Measurements from ENCODE around the gene MYADM. TPM values are rescaled to one million over a fixed set of nuclear protein-coding genes. Genes with fewer than 3 reads are reported as not detected.

MYADM gene
- total RNA-seq, 1 donor = 17.4 TPM

DNA sequence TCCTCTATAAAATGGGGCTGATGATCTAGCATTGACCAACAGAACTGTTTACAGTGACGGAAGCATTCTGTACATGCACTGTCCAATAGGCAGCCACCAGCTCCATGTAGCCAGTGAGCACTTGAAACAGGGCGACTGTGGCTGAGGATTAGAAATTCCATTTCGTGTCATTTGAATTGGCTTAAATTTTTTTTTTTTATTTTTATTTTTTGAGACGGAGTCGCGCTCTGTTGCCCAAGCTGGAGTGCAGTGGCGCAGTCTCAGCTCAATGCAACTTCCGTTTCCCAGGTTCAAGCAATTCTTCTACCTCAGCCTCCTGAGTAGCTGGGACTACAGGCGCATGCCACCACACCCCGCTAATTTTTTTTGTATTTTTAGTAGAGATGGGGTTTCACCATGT is 17.4 kb downstream of the MYADM start:
- Histone ChIP-seq H3K79me2 (ENCODE audit: insufficient read depth, low read length) (no peaks in the 10 kb centered on the region), H3K27ac (ENCODE audit: low read depth, low read length) (no peak overlapping the region), H3K36me3 (ENCODE audit: insufficient read depth, low read length) (no peaks in the 10 kb centered on the region), H2AFZ (ENCODE audit: low read length) (no peak overlapping the region), H3K4me3 (ENCODE audit: insufficient read depth, low read length) (no peak overlapping the region), H3K4me2 (ENCODE audit: insufficient read depth, low read length) (no peak overlapping the region), H3K9me3 (ENCODE audit: low read depth, low read length) (no peaks in the 10 kb centered on the region), H3K27me3 (ENCODE audit: insufficient read depth, low read length) (peaks cover 51% of the 10 kb centered on the region), H3K4me1 (ENCODE audit: insufficient read depth, low read length) (peaks cover 11% of the 10 kb centered on the region), H4K20me1 (ENCODE audit: insufficient read depth, low read length) (no peaks in the 10 kb centered on the region)
- DNase-seq (ENCODE audit: insufficient read length, low spot score, missing footprints) = no peak
- no peak for TF ChIP-seq CTCF (IDR thresholded peaks at IDR 0.05; ENCODE audit: extremely low read depth, low read depth, low read length)

GRCh38 chr19:53892301-53892980 is 24.8 kb downstream of the MYADM start:
- Histone ChIP-seq H3K4me1 (ENCODE audit: insufficient read depth, low read length) (no peaks in the 10 kb centered on the region), H4K20me1 (ENCODE audit: insufficient read depth, low read length) (no peaks in the 10 kb centered on the region), H3K27ac (ENCODE audit: low read depth, low read length) (no peak overlapping the region), H3K79me2 (ENCODE audit: insufficient read depth, low read length) (no peaks in the 10 kb centered on the region), H3K4me2 (ENCODE audit: insufficient read depth, low read length) (no peak overlapping the region), H2AFZ (ENCODE audit: low read length) (no peak overlapping the region), H3K36me3 (ENCODE audit: insufficient read depth, low read length) (no peaks in the 10 kb centered on the region), H3K9me3 (ENCODE audit: low read depth, low read length) (no peaks in the 10 kb centered on the region), H3K4me3 (ENCODE audit: insufficient read depth, low read length) (no peak overlapping the region), H3K27me3 (ENCODE audit: insufficient read depth, low read length) (peaks cover 9% of the 10 kb centered on the region)
- peak; percentile 50 for DNase-seq (ENCODE audit: insufficient read length, low spot score, missing footprints)
- TF ChIP-seq CTCF (IDR thresholded peaks at IDR 0.05; ENCODE audit: extremely low read depth, low read depth, low read length) = no peak

GRCh38 chr19:53892981-53893325 is 25.3 kb downstream of the MYADM start:
- DNase-seq (ENCODE audit: insufficient read length, low spot score, missing footprints) = peak; percentile 88
- no peak for TF ChIP-seq CTCF (IDR thresholded peaks at IDR 0.05; ENCODE audit: extremely low read depth, low read depth, low read length)
- H3K79me2 ChIP-seq (ENCODE audit: insufficient read depth, low read length) = no peaks in the 10 kb centered on the region

GRCh38 chr19:53894707-53895106 is 27.0 kb downstream of the MYADM start:
- peak; percentile 42 for DNase-seq (ENCODE audit: insufficient read length, low spot score, missing footprints)
- Histone ChIP-seq H2AFZ (ENCODE audit: low read length) (no peak overlapping the region), H3K27me3 (ENCODE audit: insufficient read depth, low read length) (peaks cover 9% of the 10 kb centered on the region), H3K4me3 (ENCODE audit: insufficient read depth, low read length) (no peak overlapping the region), H3K9me3 (ENCODE audit: low read depth, low read length) (no peaks in the 10 kb centered on the region), H4K20me1 (ENCODE audit: insufficient read depth, low read length) (no peaks in the 10 kb centered on the region), H3K4me2 (ENCODE audit: insufficient read depth, low read length) (no peak overlapping the region), H3K79me2 (ENCODE audit: insufficient read depth, low read length) (no peaks in the 10 kb centered on the region), H3K36me3 (ENCODE audit: insufficient read depth, low read length) (no peaks in the 10 kb centered on the region), H3K27ac (ENCODE audit: low read depth, low read length) (no peak overlapping the region), H3K4me1 (ENCODE audit: insufficient read depth, low read length) (no peaks in the 10 kb centered on the region)
- TF ChIP-seq CTCF (IDR thresholded peaks at IDR 0.05; ENCODE audit: extremely low read depth, low read depth, low read length) = no peak

More at GRCh38 chr19:53892981-53893325, 25.3 kb downstream of the MYADM start:
- no peak overlapping the region for H2AFZ ChIP-seq (ENCODE audit: low read length)
- no peaks in the 10 kb centered on the region for H4K20me1 ChIP-seq (ENCODE audit: insufficient read depth, low read length)
- no peak overlapping the region for H3K4me3 ChIP-seq (ENCODE audit: insufficient read depth, low read length)
- H3K9me3 ChIP-seq (ENCODE audit: low read depth, low read length) = no peaks in the 10 kb centered on the region
- no peak overlapping the region for H3K4me2 ChIP-seq (ENCODE audit: insufficient read depth, low read length)
- peaks cover 9% of the 10 kb centered on the region for H3K27me3 ChIP-seq (ENCODE audit: insufficient read depth, low read length)
- H3K36me3 ChIP-seq (ENCODE audit: insufficient read depth, low read length) = no peaks in the 10 kb centered on the region
- no peak overlapping the region for H3K27ac ChIP-seq (ENCODE audit: low read depth, low read length)
- no peaks in the 10 kb centered on the region for H3K4me1 ChIP-seq (ENCODE audit: insufficient read depth, low read length)
